Measurements from ENCODE around the gene CCN5. TPM values are rescaled to one million over a fixed set of nuclear protein-coding genes. Genes with fewer than 3 reads are reported as not detected.
A peak's percentile ranks its signal among the peaks of the same experiment; 100 is the strongest.

CCN5 gene
- total and polyA plus RNA-seq, 2 of the 13 experiments (the other 11 are each of a cell fraction or from before 2014, with no cell fraction given): 0.12 TPM; not detected in 1

GRCh38 chr20:44728801-44729443, 13.8 kb downstream of the CCN5 start:
- no peak overlapping the region for H3K9ac ChIP-seq (ENCODE audit: insufficient read depth, low read depth, low read length)
- no peak overlapping the region for H3K4me3 ChIP-seq (replicated peaks in 1 of 3; ENCODE audit: insufficient read depth in 1 of 3, low read depth in 2 of 3, low read length in 3 of 3)
- FAIRE-seq: no peak
- no peaks in the 10 kb centered on the region for H3K9me3 ChIP-seq (ENCODE audit: low read length)
- 2% methylated on average over 9 of the region's 9 CpGs for WGBS (ENCODE audit: low lambda C conversion rate)
- no peak for DNase-seq (ENCODE audit: low spot score)
- ChIA-PET POLR2A (no interaction called here), CTCF (ENCODE audit: low intra/inter-chr PET ratio, low total read pairs) (no interaction called here)
- BruUV-seq (replicated peaks): no TSS peak
- no peak overlapping the region for H2AFZ ChIP-seq (ENCODE audit: low read length)
- H4K20me1 ChIP-seq (ENCODE audit: insufficient read depth, low read length): no peaks in the 10 kb centered on the region
- no peaks in the 10 kb centered on the region for H3K36me3 ChIP-seq (replicated peaks in 1 of 2; ENCODE audit: control insufficient read depth in 1 of 2, insufficient read depth in 2 of 2, low read length in 2 of 2)
- H3K79me2 ChIP-seq (ENCODE audit: insufficient read depth, low read length): no peaks in the 10 kb centered on the region
- peak in 1 of 2 experiments; percentile 49; a peak in 1 of 4 replicates for TF ChIP-seq ATF4 (CRISPR knock-in tag; IDR thresholded peaks at IDR 0.05)
- peak; percentile 40; the same call in 1 of the 2 replicates for TF ChIP-seq CEBPB (IDR thresholded peaks at IDR 0.05; ENCODE audit: borderline replicate concordance, low read depth, low read length)
- no peak for TF ChIP-seq EHMT2 (IDR thresholded peaks at IDR 0.05; ENCODE audit: borderline replicate concordance, low read depth, low read length)
- TF ChIP-seq MTA3 (CRISPR knock-in tag; IDR thresholded peaks at IDR 0.05): no peak
- 0 out of 2 replicates have a peak, but pooled peaks have one; percentile 15 for TF ChIP-seq FOSL2 (CRISPR knock-in tag; IDR thresholded peaks at IDR 0.05)
- 0 out of 2 replicates have a peak, but pooled peaks have one; percentile 9 for TF ChIP-seq CEBPG (CRISPR knock-in tag; IDR thresholded peaks at IDR 0.05)
- no peak for TF ChIP-seq CREM (IDR thresholded peaks at IDR 0.05)
- TF ChIP-seq CREM (CRISPR knock-in tag; IDR thresholded peaks at IDR 0.05): no peak
- no peak for TF ChIP-seq SRF (IDR thresholded peaks at IDR 0.05; ENCODE audit: low read depth, low read length)
- TF ChIP-seq SIX4 (CRISPR knock-in tag; IDR thresholded peaks at IDR 0.05): peak; percentile 39; the same call in 1 of the 2 replicates
- peak; percentile 11; the same call in 1 of the 3 replicates for ATAC-seq
- H3K27me3 ChIP-seq (ENCODE audit: control insufficient read depth in 1 of 2, insufficient read depth in 2 of 2, low read length in 2 of 2): peaks cover 0 to 25% of the 10 kb centered on the region in 2 experiments; a peak in 2 of 5 replicates
- no peaks in the 10 kb centered on the region for H3K4me1 ChIP-seq (ENCODE audit: insufficient read depth, low read length)
- no peak overlapping the region for H3K4me2 ChIP-seq (ENCODE audit: low read depth, low read length)
- H3K27ac ChIP-seq (ENCODE audit: extremely low read length, insufficient read depth, low read length): no peak overlapping the region
- in situ Hi-C loops (cut with HindIII; ENCODE audit: extremely low pct_ligation_motif_present, low pct_unique_long_range_greater_than_20kb) (no loop called here), intact Hi-C loops (cut with micrococcal nuclease; ENCODE audit: unreplicated experiment) (no loop called here)
